Measurements from ENCODE around the gene PRAMEF26.
"Not testable (repeated sequence)": the region's sequence is repeated elsewhere in the genome, so short reads cannot be mapped to it uniquely, and the experiment has no call there.

The PRAMEF26 gene

DNA sequence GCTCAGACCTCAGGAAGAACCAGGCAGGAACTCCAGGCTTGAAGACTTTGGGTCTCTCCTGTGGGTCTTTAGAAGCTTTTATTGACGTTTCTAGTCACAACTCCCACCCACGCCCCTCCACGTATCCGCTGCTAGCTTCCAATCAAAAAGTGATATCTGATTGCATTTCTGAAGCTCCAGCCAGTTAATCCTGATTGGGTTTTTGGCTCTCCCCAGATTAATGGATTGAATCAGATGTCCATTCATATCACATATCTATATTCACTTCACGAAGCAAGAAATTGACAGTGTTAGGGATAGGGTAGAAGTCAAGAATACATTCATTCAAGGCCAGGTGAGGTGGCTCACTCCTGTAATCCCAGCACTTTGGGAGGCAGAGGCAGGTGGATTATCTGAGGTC is at the start of gene PRAMEF26:
TSS of gene PRAMEF26 (minus strand) at position 101 of the 400 bp plus-strand sequence. CDS start 2,914 bp downstream, outside the sequence.
- DNase-seq: not testable (repeated sequence)

DNA sequence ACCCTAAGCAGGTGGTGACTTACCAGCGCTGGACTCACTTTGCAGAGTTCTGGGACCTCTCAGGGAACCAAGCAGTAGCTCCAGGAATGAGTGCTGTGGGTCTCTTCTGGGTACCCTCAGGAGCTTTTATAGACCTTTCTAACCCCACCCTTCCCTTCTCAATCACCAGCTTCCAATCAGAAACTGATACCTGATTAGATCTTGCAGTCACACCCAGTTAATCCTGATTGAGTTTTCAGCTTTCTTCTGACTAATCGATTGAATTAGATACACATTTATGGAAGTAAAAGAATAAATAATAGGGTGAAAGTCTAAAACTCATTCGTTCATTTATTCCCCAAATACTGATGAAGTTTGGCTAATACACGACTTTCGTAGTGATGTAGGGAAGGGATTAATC is 45.5 kb upstream of the PRAMEF26 start, which contains the start of gene PRAMEF13:
TSS of gene PRAMEF13 (minus strand) at position 101 of the 400 bp plus-strand sequence. CDS start 1,820 bp downstream, outside the sequence.
- not testable (repeated sequence) for DNase-seq

- DNase-seq: not testable (repeated sequence)
These were observed 15.7 kb upstream of the PRAMEF26 start, which contains the start of gene PRAMEF9 for GRCh38 chr1:13171548-13171947. Gene PRAMEF9 (plus strand): TSS chr1:13171848. CDS start chr1:13175281, 3,433 bp downstream.

- DNase-seq: not testable (repeated sequence)
These were observed 9.7 kb upstream of the PRAMEF26 start, which contains the start of gene HNRNPCL4 for GRCh38 chr1:13165531-13165930. Gene HNRNPCL4 (minus strand): TSS chr1:13165631. CDS start chr1:13165467, 164 bp downstream.

- not testable (repeated sequence) for DNase-seq
These were observed 39.1 kb downstream of the PRAMEF26 start, which contains the start of gene HNRNPCL2 for GRCh38 chr1:13116754-13117153. Gene HNRNPCL2 (minus strand): TSS chr1:13116854. CDS start chr1:13116400, 454 bp downstream.

Data from CD4-positive, alpha-beta T cell treated with Interleukin-17A for 1 hour (primary cell).